HG03045 (cell line): ENCODE measurements around the gene POGLUT2.
"Not testable (repeated sequence)": the region's sequence is repeated elsewhere in the genome, so short reads cannot be mapped to it uniquely, and the experiment has no call there.

Source experiments
- ATAC-seq: cut with Tn5 transposase; IDR thresholded peaks from one replicate; pipeline ENCODE4 v1.9.1; 2021; ENCODE audit warnings: mild to moderate bottlenecking, moderate library complexity; ENCODE audit not compliant: unreplicated experiment

POGLUT2 gene

DNA sequence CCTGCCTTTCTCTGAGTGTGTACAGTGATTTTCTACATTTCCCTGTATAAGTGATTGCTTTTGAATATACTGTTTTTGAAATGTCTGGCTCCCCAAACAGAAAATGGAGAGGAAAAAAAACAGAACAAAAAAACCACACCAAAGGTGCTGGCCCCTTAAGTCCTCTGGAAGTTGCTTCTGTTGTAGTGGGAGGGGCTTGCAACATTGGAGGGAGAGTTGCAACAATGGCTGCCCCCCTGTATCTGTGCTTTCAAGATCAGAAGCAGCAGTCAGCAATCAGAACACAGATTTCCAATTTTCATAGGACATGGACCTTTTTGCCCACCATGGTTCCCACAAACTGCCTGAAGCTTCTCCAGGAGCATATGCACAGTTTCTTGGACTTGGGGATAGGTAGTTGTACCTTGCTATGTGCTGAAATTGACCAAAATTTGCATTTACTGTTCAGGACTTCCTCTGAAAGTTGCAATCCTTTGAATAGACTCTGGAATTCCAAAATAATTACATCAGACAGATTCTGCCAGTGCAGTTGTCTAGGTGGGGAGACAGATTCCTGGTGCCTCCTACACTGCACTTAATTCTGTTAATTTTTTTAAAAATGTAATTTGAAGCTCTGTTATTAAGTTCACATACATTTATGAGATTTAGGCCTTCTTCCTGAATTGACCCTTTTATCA lies 14.0 kb upstream of the POGLUT2 start:
- no peak for ATAC-seq

DNA sequence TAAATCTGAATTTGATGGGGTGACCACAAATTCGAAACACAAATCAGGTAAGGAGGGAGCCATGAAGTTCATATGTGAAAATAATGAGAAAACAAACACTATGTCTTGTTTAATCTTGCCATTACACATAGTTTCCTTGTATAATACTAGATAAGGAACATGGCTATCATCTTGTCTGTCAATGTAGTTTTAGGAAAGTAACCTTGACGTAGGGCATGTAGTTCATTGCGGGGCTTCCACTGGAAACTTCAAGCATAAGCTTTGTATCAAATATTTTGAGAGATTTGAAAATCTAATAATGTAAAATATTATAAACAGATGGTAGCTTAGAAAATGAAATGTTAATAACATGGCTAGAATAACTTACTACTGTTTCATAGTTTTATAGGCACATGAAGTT lies 8.9 kb upstream of the POGLUT2 start:
- ATAC-seq = no peak

DNA sequence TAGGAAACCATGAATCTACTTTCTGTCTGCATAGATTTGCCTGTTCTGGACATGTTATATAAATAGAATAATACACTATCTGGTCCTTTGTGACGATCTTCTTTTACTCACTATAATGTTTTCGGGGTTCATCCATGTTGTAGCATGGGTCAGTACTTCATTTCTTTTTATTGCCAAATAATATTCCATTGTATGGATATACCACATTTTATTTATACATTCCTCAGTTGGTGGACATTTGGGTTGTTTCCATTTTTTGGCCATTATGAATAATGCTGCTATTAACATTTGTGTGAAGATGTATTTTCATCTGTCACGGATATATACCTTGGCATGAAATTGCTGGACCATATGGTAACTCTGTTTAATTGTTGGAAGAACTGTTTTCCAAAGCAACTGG lies 6.9 kb upstream of the POGLUT2 start:
- no peak for ATAC-seq

DNA sequence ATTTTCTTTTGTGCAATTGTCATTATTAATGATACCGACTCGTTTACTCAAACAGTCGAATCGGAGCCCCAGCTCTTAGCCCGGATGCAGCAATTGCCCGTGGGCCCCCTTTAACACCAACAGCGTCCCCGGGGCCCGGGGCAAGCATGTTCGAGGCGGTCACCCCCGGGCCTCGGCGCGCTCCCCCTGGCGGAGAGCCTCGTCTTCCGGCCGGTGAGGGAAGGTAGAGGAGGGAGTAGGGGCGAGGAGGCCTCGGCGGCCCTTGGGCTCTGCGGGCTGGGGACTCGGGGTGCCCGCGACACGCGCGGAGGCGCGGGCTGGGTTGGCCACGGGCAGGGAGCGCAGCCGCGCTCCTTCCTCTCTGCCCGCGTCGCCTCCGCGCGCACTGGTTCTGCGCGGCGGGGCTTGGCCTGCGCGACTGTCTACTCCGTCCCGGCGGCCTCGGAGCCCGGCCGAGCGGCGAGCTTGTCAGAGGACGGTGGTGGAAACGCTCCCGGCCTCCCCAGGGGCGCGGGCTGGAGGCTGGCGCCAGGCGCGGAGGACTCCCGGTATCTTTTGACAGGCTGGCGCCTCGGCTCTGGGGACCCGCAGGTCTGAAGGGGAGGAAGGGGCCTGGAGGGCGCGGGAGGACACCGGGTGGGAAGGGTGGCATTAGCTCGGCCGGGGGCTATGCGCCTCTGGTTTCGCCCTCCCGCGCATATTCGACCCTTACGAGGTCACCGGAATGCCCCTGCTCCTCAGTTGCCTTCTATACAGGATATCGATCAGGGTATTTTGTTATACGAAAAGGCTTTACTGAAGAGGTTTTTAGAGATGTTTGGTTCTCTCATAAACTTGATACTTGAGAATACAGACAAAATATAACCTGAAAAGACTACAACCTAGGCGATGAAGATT lies 1.6 kb upstream of the POGLUT2 start:
- ATAC-seq = peak; percentile 82

DNA sequence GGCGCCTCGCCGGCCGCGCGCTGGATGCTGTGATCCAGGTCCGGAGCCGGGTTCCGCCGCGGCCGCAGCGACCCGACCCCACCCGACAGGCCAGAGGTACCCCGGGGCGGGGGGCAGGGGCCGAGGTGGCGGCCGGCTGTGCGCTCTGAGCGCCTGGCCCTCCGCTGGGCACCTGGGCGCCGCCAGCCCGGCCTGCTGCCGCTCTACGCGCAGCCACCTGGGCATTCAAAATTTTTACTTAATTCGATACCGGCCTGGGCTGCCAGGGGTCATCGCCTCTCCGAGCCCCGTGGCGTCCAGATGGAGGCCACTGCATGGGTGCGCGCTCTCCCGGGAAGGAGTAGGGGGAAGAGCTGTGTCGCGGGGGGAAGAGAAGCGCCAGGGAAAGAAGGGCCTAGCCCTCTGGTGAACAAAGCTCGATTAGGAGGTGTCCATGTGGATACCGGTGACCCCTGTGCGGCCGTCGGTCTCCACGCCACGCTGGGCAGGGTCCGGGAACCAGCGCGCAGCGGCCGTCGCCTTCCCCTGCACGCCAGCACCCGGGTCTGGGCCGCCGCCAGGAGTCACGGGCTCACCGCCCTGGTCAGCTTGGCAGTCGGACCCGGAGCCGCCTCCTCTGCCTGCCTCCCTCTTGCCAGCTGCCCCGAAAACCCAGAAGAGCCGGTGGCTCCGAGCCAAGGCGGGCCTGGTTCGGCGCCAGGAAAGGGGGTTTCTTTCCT lies 809 bp upstream of the POGLUT2 start:
- peak; percentile 10 for ATAC-seq

DNA sequence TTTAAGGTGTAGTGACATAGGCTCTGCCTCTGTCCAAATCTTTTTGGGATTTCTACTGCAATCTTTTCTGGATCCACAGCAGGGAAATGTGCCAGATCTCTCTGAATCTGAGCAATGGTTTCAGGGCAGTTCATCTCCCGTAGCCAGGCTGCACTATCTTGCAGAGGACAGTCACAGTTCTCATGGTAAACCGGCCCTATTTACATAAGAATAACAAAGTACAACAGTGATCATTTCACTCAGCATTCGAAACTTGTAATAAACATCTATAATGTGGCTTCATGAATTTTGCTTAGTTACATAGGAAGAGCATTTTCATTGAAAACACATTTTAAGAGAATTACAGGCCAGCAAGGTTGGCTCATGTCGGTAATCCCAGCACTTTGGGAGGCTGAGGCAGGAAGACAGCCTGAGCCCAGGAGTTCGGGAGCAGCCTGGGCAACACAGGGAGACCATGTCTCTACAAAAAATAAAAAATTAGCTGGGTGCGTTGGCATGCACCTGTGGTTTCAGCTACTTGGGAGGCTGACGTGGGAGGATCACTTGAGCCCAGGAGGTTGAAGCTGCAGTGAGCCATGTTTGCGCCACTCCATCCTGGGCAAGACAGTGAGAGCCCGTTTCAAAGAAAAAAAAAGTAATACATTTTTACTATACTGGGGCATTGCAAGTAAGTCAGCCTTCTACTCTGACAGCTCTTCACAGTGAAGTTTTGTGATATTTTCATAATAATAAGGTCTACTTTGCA lies 5.0 kb downstream of the POGLUT2 start:
- ATAC-seq = no peak

DNA sequence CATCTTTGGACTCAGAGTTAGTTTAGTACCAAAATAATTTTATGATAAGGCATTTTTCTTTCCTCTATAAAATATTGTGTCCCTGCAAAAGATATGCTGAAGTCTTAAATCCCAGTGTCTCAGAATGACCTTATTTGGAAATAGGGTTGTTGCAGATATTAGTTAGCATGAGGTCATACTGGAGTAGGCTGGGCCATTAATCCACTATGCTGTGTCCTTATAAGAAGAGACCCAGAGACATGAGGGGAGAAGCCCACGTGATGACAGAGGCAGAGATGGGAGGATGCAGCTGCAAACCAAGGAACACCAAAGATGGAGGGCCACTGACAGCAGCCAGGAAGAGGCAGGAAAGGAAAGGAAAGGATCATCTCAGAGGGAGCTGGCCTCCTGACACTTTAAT lies 6.4 kb downstream of the POGLUT2 start:
- ATAC-seq = no peak

DNA sequence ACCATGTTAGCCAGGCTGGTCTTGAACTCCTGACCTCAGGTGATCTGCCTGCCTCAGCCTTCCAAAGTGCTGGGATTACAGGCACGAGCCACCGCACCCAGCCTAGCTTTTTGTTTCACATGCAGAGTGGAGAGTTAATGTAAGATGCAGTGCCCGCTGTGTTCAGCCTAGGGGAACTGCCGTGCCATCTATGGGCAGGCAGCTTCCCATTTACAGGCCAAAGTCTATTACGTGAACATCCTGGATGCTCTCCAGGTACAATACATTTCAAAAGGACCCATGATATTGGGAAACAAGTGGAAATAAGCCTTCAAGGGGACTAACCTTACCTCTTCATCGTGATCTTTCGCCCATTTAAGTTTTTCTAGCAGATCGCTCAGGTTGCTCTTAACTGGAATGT lies 10.1 kb downstream of the POGLUT2 start:
- no peak for ATAC-seq

DNA sequence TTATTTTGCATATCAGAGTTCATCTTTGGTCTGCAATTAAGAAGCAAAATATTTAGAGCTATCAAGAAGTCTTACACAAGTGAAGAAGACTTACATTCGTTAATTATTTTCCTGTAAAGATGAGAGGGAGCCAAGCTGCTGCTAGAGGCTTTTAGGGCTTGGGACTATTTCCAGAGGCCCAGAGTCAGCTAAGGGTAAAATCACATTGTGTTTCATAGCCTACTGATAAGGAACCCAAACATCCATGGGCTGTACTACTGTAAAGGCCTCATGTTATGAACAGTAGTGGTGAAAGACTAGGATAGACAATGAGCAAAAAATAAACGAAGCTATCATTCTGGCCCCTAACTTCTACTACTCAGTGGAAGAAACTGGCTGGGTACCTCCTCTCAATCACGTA lies 14.3 kb downstream of the POGLUT2 start:
- no peak for ATAC-seq

DNA sequence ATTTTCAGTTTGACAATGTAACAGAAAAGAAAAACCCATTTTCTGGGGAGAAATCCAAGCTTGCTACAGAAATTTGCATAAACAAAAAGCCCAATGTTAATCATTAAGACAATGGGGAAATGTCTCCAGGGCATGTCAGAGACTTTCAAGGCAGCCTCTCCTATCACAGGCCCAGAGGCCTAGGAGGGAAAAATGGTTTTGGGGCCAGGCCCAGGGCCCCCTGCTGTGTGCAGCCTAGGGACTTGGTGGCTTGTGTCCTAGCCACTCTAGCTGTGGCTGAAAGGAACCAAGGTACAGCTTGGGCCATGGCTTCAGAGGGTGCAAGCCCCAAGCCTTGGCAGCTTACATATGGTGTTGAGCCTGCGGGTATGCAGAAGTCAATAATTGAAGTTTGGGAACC lies 17.2 kb downstream of the POGLUT2 start:
- ATAC-seq = no peak

DNA sequence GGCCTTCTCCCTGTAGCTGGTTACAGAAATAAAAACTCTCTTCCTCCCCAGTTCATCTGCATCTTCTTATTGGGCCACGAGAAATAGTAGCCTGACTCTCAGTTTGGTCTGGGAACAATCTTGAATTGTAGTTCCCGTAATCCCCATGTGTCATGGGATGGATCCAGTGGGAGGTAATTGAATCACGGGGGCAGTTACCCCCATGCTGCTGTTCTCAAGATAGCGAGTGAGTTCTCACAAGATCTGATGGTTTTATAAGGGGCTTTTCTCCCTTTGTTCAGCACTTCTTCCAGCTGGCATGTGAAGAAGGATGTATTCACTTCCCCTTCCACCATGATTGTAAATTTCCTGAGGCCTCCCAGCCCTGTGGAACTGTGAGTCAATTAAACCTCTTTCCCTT lies 18.1 kb downstream of the POGLUT2 start:
- ATAC-seq = not testable (repeated sequence)

DNA sequence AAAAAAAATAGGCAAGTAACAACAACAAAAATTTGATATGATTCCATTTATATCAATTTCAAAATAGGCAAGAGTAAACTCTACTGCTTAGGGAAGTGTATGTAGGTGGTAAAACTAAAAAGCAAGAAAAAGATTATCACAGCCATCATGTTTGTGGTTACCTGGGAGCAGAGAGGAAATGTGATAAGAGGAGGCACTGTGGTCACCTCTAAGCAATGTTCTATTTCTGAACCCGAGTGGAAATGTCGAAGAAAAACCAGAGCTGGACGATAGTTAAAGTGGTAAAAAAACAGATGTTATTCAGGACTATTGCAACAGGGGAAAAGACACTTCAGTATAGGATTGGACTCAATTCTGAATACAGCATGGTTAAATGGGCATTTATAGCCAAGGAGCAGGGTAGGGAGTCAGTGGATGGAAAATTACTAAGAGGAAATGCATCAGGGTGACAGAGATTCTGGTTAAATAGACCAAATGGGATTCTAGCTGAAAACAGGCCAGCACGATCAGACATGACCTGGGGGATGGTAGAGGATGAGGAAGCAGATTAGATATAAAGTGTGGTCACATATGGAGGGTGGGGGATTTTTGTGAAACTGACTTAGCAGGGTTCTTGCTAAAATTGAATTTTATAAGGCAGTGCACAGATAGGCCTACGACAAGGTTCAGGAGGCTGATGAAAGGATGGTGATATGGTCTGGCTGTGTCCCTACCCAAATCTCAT lies 19.2 kb downstream of the POGLUT2 start:
- ATAC-seq = no peak

DNA sequence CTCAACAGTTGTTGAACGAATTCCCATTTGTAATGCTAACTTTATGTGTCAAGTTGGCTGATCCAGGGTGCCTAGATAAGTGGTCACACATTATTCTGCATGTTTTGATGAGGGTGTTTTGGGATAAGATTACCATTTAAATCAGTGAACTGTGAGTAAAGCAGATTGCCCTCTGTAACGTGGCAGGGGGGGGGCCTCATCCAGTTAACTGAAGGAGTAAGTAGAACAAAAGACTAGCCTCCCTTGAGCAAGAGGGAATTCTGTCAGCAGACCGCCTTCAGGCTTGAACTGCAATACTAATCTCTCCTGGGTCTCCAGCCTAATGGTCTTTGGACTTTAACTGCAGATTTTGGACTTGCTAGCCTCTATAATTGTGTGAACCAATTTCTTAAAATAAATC lies 21.0 kb downstream of the POGLUT2 start:
- no peak for ATAC-seq

DNA sequence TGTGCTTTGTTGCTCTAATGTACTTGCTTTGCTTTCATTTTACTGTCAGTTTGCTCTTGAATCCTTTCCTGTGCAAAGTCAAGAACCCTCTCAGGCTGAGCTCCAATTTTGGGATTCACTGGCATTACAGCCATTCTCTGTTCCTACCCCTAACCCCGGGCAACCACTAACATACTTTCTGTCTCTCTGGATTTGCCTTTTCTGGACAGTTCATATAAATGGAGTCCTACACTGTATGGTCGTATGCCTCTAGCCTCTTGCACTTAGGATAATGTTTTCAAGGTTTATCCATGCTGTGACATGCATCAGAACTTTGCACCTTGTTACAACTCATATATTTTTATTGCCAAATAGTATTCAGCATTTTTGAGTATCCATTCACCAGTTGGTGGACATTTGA lies 22.5 kb downstream of the POGLUT2 start:
- ATAC-seq = no peak

DNA sequence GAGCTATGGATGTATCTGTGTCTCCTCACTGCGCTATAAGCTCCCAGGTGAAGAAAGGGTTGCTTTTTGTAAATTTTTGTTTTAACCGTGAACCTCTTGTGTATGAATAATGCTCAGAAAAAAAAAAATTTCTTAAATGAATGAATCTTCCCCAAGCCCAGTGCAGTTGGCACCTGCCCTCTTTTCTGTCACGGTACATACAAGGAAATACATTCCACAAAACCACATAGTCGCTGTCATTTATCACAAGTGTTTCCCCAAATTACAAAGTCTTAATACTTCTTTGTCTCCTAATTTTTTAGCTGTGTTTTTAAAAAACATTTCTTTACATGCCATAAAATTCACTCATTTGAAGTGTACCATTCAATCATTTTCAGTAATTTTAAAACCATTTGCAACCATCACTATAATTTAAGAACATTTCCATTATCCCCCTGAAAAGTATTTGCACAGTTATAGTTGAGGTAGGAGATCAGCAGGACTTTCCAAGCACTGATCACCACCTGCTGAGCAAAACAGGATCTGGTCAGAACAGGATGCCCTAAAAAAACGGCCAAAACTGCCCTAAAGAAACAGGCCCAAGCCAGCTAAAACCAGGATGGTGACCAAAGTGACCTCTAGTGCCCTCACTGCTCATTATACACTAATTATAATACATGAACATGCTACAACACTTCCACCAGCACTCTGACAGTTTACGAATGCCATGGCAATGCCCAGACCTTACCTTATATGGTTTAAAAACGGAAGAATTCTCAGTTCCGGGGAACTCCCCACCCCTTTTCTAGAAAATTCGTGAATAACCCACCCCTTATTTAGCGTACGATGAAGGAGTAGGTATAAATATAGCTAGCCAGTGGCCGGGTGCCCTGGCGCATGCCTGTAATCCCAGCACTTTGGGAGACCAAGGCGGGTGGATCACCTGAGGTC lies 23.9 kb downstream of the POGLUT2 start:
- no peak for ATAC-seq

DNA sequence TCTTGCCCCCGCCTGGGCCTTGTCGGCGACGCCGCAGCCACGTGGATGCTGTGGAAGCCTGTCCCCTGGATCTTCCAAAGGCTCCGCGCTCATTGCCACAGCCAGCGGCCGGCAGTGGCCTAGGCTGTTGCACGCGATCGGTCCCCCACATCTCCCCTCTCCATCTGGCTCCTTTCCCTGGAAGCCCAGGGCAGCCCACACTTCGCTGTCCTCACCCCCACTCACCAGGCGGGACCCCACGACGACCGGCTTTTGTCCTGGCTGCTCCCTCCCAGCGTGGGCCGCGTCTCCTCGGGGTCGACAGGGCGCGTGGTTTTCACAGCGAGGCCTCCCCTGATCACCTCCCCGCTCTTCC lies 24.6 kb downstream of the POGLUT2 start:
- no peak for ATAC-seq

DNA sequence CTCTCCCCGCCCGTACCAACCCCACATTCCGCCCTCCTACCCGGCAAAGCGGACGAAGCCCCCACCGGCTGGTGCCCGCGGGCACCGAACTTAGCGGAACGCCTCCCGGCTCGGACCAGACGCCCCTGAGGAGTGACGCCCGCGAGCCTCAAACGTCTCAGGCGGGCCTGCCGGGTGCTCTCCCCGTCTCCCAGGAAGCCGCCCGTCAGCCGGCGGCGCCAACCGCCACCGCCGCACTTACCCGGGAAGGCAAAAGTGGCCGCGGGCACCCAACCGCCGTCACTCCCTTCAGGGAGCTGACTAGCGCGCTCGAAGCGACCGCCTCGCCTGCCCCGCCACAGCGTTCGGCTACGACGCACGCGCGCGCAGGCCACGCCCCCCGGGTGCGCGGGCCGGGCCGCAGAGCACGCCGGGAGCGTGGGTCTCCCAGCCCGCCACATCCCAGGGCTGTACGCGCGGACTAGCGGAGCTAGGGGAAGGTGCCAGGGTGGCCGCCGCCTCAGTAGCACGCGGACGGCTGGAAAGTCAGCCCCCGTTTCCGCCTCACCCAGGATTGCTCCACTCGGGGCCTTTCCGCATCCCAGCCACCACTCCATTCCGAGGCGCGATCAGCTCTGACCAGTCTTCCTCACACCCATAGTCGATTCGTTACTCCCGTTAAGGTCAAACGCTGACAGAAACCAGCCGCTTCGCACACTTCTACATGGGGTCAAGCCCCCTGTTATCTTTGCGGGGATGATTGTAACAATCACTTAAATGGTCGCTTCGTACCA lies 25.1 kb downstream of the POGLUT2 start, which contains the start of gene TEX30:
TSS of gene TEX30 (minus strand) at position 346 of the 773 bp plus-strand sequence. CDS start 3,760 bp downstream, outside the sequence.
- peak; percentile 94 for ATAC-seq

DNA sequence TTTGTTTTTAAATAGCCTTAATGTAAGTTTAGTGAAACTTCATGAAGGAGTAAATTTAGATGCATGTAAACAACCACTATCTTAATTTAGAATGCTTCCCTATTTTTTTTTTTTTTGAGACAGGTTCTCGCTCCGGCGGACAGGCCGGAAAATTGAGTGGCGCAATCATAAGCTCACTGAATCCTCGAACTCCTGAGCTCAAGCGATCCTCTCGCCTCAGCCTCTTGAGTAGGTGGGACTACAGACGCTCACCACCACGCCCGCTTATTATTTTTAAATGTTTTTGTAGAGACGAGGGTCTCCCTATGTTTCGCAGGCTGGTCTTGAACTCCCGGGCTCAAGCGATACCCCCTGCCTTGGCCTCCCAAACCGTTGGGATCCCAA lies 26.7 kb downstream of the POGLUT2 start:
- ATAC-seq = no peak
